GM12878 (cell line): ENCODE measurements around the gene AKAP13. TPM values are rescaled to one million over a fixed set of nuclear protein-coding genes. Genes with fewer than 3 reads are reported as not detected.

Source experiments
- ATAC-seq: fragments of 200-7000 bp; cut with Tn5 transposase; 3 replicates; pipeline ENCODE4 v1.9.1; 2020; ENCODE audit warnings: mild to moderate bottlenecking, moderate library complexity
- BruUV-seq: library from RNA; stranded (reverse); fragments of 400-500 nt; replicated peaks from 2 replicates; lab custom pipeline; 2021; lab: Mats Ljungman, UMichigan
- CTCF ChIA-PET: fragments of 300-600 bp; sonication (Branson Sonifier 250); formaldehyde crosslinking; extraction: SDS; loops from one replicate; lab custom pipeline; 2021; ENCODE audit warnings: inconsistent platforms; lab: Yijun Ruan, JAX
- POLR2A ChIA-PET: fragments of 350-600 bp; formaldehyde crosslinking; extraction: SDS; loops from one replicate; lab custom pipeline; 2021; ENCODE audit warnings: inconsistent platforms; lab: Charles Lee
- RAD21 ChIA-PET: fragments of 300-600 bp; sonication (Branson Sonifier 250); formaldehyde crosslinking; loops from one replicate; lab custom pipeline; 2023; ENCODE audit warnings: antibody characterized with exemption; ENCODE audit not compliant: unreplicated experiment; lab: Charles Lee
- SMC1A ChIA-PET: fragments of 300-600 bp; sonication (Branson Sonifier 250); formaldehyde crosslinking; loops from one replicate; lab custom pipeline; 2023; ENCODE audit not compliant: unreplicated experiment, uncharacterized antibody; lab: Charles Lee
- DNase-seq: peaks from one replicate; pipeline ENCODE4 v3.0.0-alpha.2; 2011; ENCODE audit warnings: low read depth, low spot score
- FAIRE-seq: peaks from 3 replicates; lab custom pipeline; 2011; peaks lifted over from hg19 to GRCh38; lab: Jason Lieb, UNC
- H2AFZ ChIP-seq: 2 replicates; pipeline ENCODE4 v1.6.0; 2011; ENCODE audit warnings: low read depth, low read length, control low read depth; ENCODE audit not compliant: control insufficient read depth
- H3K27ac ChIP-seq: 2 replicates; pipeline ENCODE4 v1.5.1; 2011; ENCODE audit warnings: control low read depth; ENCODE audit not compliant: control insufficient read depth, insufficient read depth
- H3K27me3 ChIP-seq, 2 experiments: replicated peaks in 1 of 2; 2 replicates each; pipeline versions ENCODE4 v1.6.0 to v1.6.1; 2011; ENCODE audit warnings: low read length in 1 of 2; ENCODE audit not compliant: control insufficient read depth in 2 of 2, insufficient read depth in 2 of 2
- H3K36me3 ChIP-seq, 2 experiments: 2 replicates each; pipeline ENCODE4 v1.5.1; 2011; ENCODE audit warnings: low read length in 1 of 2; ENCODE audit not compliant: control insufficient read depth in 2 of 2, insufficient read depth in 2 of 2
- H3K4me1 ChIP-seq: 2 replicates; pipeline ENCODE4 v1.6.1; 2011; ENCODE audit warnings: mild to moderate bottlenecking, low read length, moderate library complexity, mixed read lengths; ENCODE audit not compliant: control insufficient read depth, insufficient read depth
- H3K4me2 ChIP-seq: 2 replicates; pipeline ENCODE4 v1.6.0; 2011; ENCODE audit warnings: control low read depth; ENCODE audit not compliant: control insufficient read depth, insufficient read depth
- H3K4me3 ChIP-seq: fragments of 200-600 bp; sonication (generic); 2 replicates; pipeline ENCODE4 v1.5.1; 2016
- H3K79me2 ChIP-seq: 2 replicates; pipeline ENCODE4 v1.6.0; 2011; ENCODE audit warnings: low read length; ENCODE audit not compliant: control insufficient read depth, insufficient read depth
- H3K9ac ChIP-seq: 2 replicates; pipeline ENCODE4 v1.8.0; 2011; ENCODE audit warnings: low read length, control low read depth, mixed read lengths; ENCODE audit not compliant: control insufficient read depth, insufficient read depth
- H3K9me3 ChIP-seq: replicated peaks from 3 replicates; pipeline ENCODE4 v1.5.1; 2011; ENCODE audit warnings: mild to moderate bottlenecking, low read length; ENCODE audit not compliant: control insufficient read depth, insufficient read depth
- H4K20me1 ChIP-seq: 2 replicates; pipeline ENCODE4 v1.6.0; 2011; ENCODE audit not compliant: control insufficient read depth, insufficient read depth
- CBFB ChIP-seq: IDR thresholded peaks from 2 replicates; pipeline ENCODE4 v1.6.1; 2016; ENCODE audit warnings: antibody characterized with exemption, low read depth
- MEF2A ChIP-seq: IDR thresholded peaks from 2 replicates; pipeline ENCODE4 v1.6.1; 2011; ENCODE audit warnings: low read depth, mild to moderate bottlenecking, low read length, moderate library complexity; ENCODE audit not compliant: insufficient read depth
- MXI1 ChIP-seq: fragments of 150-350 bp; IDR thresholded peaks from 2 replicates; pipeline ENCODE4 v1.6.1; 2011; ENCODE audit warnings: low read depth, mild to moderate bottlenecking, inconsistent platforms, low read length, improper control_type of control experiment
- MYC ChIP-seq: IDR thresholded peaks from 2 replicates; pipeline ENCODE4 v1.6.1; 2011; ENCODE audit warnings: mild to moderate bottlenecking, low read length, moderate library complexity, inconsistent platforms; ENCODE audit not compliant: insufficient read depth, insufficient replicate concordance, insufficient read length, severe bottlenecking
- NR2C2 ChIP-seq: IDR thresholded peaks from 2 replicates; pipeline ENCODE4 v1.6.1; 2011; ENCODE audit warnings: borderline replicate concordance, low read depth; ENCODE audit not compliant: control insufficient read depth, insufficient read length
- PRDM15 ChIP-seq: fragments of 450-650 bp; formaldehyde crosslinking; IDR thresholded peaks from 2 replicates; pipeline ENCODE4 v1.4.0; 2020; ENCODE audit warnings: mild to moderate bottlenecking, moderate library complexity
- RAD51 ChIP-seq: fragments of 450-650 bp; IDR thresholded peaks from 2 replicates; pipeline ENCODE4 v1.6.1; 2016; ENCODE audit warnings: moderate library complexity, mild to moderate bottlenecking, inconsistent platforms
- TBL1XR1 ChIP-seq: IDR thresholded peaks from 2 replicates; pipeline ENCODE4 v1.6.1; 2012; ENCODE audit warnings: low read depth, low read length, improper control_type of control experiment
- TCF7 ChIP-seq: IDR thresholded peaks from 2 replicates; pipeline ENCODE4 v1.6.1; 2014; ENCODE audit warnings: antibody characterized with exemption, borderline replicate concordance
- ZNF207 ChIP-seq: fragments of 450-650 bp; IDR thresholded peaks from 2 replicates; pipeline ENCODE4 v1.6.1; 2014; ENCODE audit warnings: antibody characterized with exemption, mild to moderate bottlenecking, borderline replicate concordance
- ZNF384 ChIP-seq: IDR thresholded peaks from 2 replicates; pipeline ENCODE4 v1.6.1; 2012; ENCODE audit warnings: low read depth, mild to moderate bottlenecking, low read length, improper control_type of control experiment, borderline replicate concordance
- ZNF592 ChIP-seq: fragments of 450-650 bp; IDR thresholded peaks from 2 replicates; pipeline ENCODE4 v1.6.1; 2017; ENCODE audit warnings: mild to moderate bottlenecking, moderate library complexity
- WGBS: methylation state at CpG from one replicate; pipeline ENCODE4 v1.1.6; 2016; ENCODE audit warnings: low lambda C conversion rate; ENCODE audit not compliant: insufficient replicate concordance, insufficient coverage; ENCODE audit errors: missing lambda C conversion rate; 5-methylcytosine and 5-hydroxymethylcytosine counted together
- in situ Hi-C: fragments of 300-500 bp; cut with MboI; formaldehyde crosslinking; loops from 9 replicates; pipeline ENCODE4 v1.14.3; 2018; ENCODE audit warnings: mixed read lengths
- intact Hi-C: fragments of 100-400 bp; cut with micrococcal nuclease; formaldehyde crosslinking; loops from one replicate; pipeline ENCODE4 v1.14.2; 2022; ENCODE audit not compliant: unreplicated experiment
- polyA plus RNA-seq, 11 experiments: library from polyadenylated mRNA; depleted of rRNA in 4 of 11; unstranded in 6 of 11; stranded (reverse) in 5 of 11; fragments of >200 nt; fragmentation: Nextera tagmentation in 4 of 11; fragmentation: Illumina TruSeq in 1 of 11; extraction: Ambion mirVana in 4 of 11; extraction: Trizol in 1 of 11; gene quantifications; 1 replicate in 1 of 11; 2 replicates in 10 of 11; pipeline versions ENCODE4 v1.2.1 to v1.2.3, GENCODE V29; 2011 to 2016; ENCODE audit warnings: inconsistent platforms in 2 of 11, missing spikeins in 2 of 11, low read depth in 1 of 11
- total RNA-seq, 4 experiments: library from RNA; depleted of rRNA in 3 of 4; stranded (reverse); fragments of >200 nt in 3 of 4; fragmentation: Illumina TruSeq in 1 of 4; extraction: Trizol in 1 of 4; gene quantifications; 2 replicates each; pipeline versions ENCODE4 v1.2.1 to v1.2.3, GENCODE V29; 2013 to 2021

The AKAP13 gene
- total and polyA plus RNA-seq, 10 of the 15 experiments (the other 5 are each of a cell fraction or from before 2014, with no cell fraction given) = 14.4 to 74.9 (median 55.1) TPM

GRCh38 chr15:85380812-85381642 lies 624 bp downstream of the AKAP13 start:
- no peak for DNase-seq
- ChIA-PET SMC1A (interaction anchor here (0.8 to 6.9 kb wide), 21 partner anchors 13 to 108 kb away, joined by 3 to 70 read pairs (median 4); no protein-coding TSS in a partner anchor), CTCF (interaction anchor here (0.6 to 6.8 kb wide), 9 partner anchors 24 to 108 kb away, joined by 3 to 80 read pairs (median 6); no protein-coding TSS in a partner anchor), POLR2A (interaction anchor here (0.6 to 5.6 kb wide), 15 partner anchors 12 to 309 kb away, joined by 3 to 47 read pairs (median 5); no protein-coding TSS in a partner anchor), RAD21 (interaction anchor here (0.6 to 8.2 kb wide), 28 partner anchors 16 to 626 kb away, joined by 3 to 121 read pairs (median 5); no protein-coding TSS in a partner anchor)
- Histone ChIP-seq H3K27me3 (no peaks in the 10 kb centered on the region; a peak in 2 of 4 replicates), H3K27ac (peak overlapping the region; percentile 78), H3K9me3 (no peaks in the 10 kb centered on the region), H4K20me1 (no peaks in the 10 kb centered on the region), H3K36me3 (no peaks in the 10 kb centered on the region), H3K4me2 (peak overlapping the region; percentile 76; the same call in 1 of the 2 replicates), H2AFZ (peak overlapping the region; percentile 59), H3K9ac (peak overlapping the region; percentile 74), H3K79me2 (peaks cover 49% of the 10 kb centered on the region), H3K4me1 (peaks cover 12% of the 10 kb centered on the region; the same call in 1 of the 2 replicates), H3K4me3 (peak overlapping the region; percentile 80)
- under 1% methylated on average over 26 of the region's 89 CpGs for WGBS
- in situ Hi-C loops = no loop called here
- peak; percentile 55 for ATAC-seq
- BruUV-seq = no TSS peak
- FAIRE-seq = no peak
- intact Hi-C loops = loop anchor here (1.0 to 10.0 kb wide), 5 partner anchors 20 to 314 kb away; no protein-coding TSS in a partner anchor
- TF ChIP-seq RAD51 (no peak), NR2C2 (no peak), MEF2A (no peak), MXI1 (no peak), ZNF592 (no peak), TCF7 (no peak), PRDM15 (CRISPR knock-in tag) (no peak), ZNF384 (peak; percentile 61; the same call in 1 of the 2 replicates), MYC (no peak), ZNF207 (peak; percentile 38; the same call in 1 of the 2 replicates), TBL1XR1 (no peak), CBFB (no peak)
